Mesendoderm (in vitro differentiated cells): ENCODE results near the gene PRAMEF33. TPM values are rescaled to one million over a fixed set of nuclear protein-coding genes. Genes with fewer than 3 reads are reported as not detected.
"Not testable (repeated sequence)": the region's sequence is repeated elsewhere in the genome, so short reads cannot be mapped to it uniquely, and the experiment has no call there.

Source experiments
- DNase-seq: peaks from one replicate; pipeline ENCODE4 v3.0.0; 2013
- H2AK5ac ChIP-seq: 2 replicates; pipeline ENCODE4 v1.6.1; 2013; ENCODE audit warnings: low read length, inconsistent platforms
- H2BK120ac ChIP-seq: 2 replicates; pipeline ENCODE4 v1.6.1; 2013; ENCODE audit warnings: low read depth, mild to moderate bottlenecking, low read length, moderate library complexity, mixed read lengths
- H2BK15ac ChIP-seq: replicated peaks from 2 replicates; pipeline ENCODE4 v1.6.1; 2013; ENCODE audit warnings: low read depth, mild to moderate bottlenecking, moderate library complexity
- H2BK5ac ChIP-seq: 2 replicates; pipeline ENCODE4 v1.6.1; 2013; ENCODE audit warnings: low read length, inconsistent platforms
- H3K18ac ChIP-seq: 2 replicates; pipeline ENCODE4 v1.6.1; 2013; ENCODE audit warnings: mild to moderate bottlenecking, low read length, mixed read lengths
- H3K23ac ChIP-seq: one replicate; pipeline ENCODE4 v1.6.1; 2013; ENCODE audit warnings: low read length
- H3K27ac ChIP-seq: 2 replicates; pipeline ENCODE4 v1.5.1; 2013; ENCODE audit warnings: low read depth, mild to moderate bottlenecking, inconsistent platforms, low read length, moderate library complexity
- H3K27me3 ChIP-seq: 2 replicates; pipeline ENCODE4 v1.6.1; 2013; ENCODE audit warnings: low read length, control low read depth, mild to moderate bottlenecking, inconsistent platforms; ENCODE audit not compliant: insufficient read depth, poor library complexity
- H3K36me3 ChIP-seq: 2 replicates; pipeline ENCODE4 v1.6.1; 2013; ENCODE audit warnings: low read length, inconsistent platforms; ENCODE audit not compliant: control insufficient read depth, insufficient read depth
- H3K4ac ChIP-seq: one replicate; pipeline ENCODE4 v1.6.1; 2013; ENCODE audit warnings: low read depth, mild to moderate bottlenecking, low read length, moderate library complexity
- H3K4me1 ChIP-seq: 2 replicates; pipeline ENCODE4 v1.6.1; 2013; ENCODE audit warnings: low read depth, low read length, inconsistent platforms; ENCODE audit not compliant: control insufficient read depth
- H3K4me2 ChIP-seq: 2 replicates; pipeline ENCODE4 v1.6.1; 2013; ENCODE audit warnings: low read length
- H3K4me3 ChIP-seq: 2 replicates; pipeline ENCODE4 v1.5.1; 2013; ENCODE audit warnings: mild to moderate bottlenecking, low read length
- H3K56ac ChIP-seq: one replicate; pipeline ENCODE4 v1.6.1; 2013; ENCODE audit warnings: low read length
- H3K79me1 ChIP-seq: 2 replicates; pipeline ENCODE4 v1.6.1; 2013; ENCODE audit warnings: low read length, inconsistent platforms
- H3K79me2 ChIP-seq: 2 replicates; pipeline ENCODE4 v1.6.1; 2013; ENCODE audit warnings: mild to moderate bottlenecking, low read length; ENCODE audit not compliant: control insufficient read depth, insufficient read depth
- H3K9ac ChIP-seq: 2 replicates; pipeline ENCODE4 v1.6.1; 2013; ENCODE audit warnings: low read length, inconsistent platforms
- H4K5ac ChIP-seq: one replicate; pipeline ENCODE4 v1.6.1; 2013; ENCODE audit warnings: low read length
- H4K8ac ChIP-seq: one replicate; pipeline ENCODE4 v1.6.1; 2013; ENCODE audit warnings: low read depth, mild to moderate bottlenecking, control low read depth, low read length, moderate library complexity
- WGBS: extraction: QIAGEN DNeasy Blood & Tissue Kit; methylation state at CpG from one replicate; pipeline ENCODE4 v1.1.7; 2013; ENCODE audit warnings: low lambda C conversion rate, missing lambda C conversion rate; ENCODE audit not compliant: insufficient coverage; ENCODE audit errors: extremely low coverage; 5-methylcytosine and 5-hydroxymethylcytosine counted together
- polyA plus RNA-seq, 2 experiments: library from polyadenylated mRNA; stranded (reverse); fragments of 200-250 nt; gene quantifications; one replicate each; pipeline ENCODE4 v1.2.3, GENCODE V29; 2013

Gene PRAMEF33
- not detected for polyA plus RNA-seq (2013, experiment 1 of 2)
- polyA plus RNA-seq (2013, experiment 2 of 2), result not detected

GRCh38 chr1:13303239-13303638 lies at the start of gene PRAMEF33:
Gene PRAMEF33, plus strand, starts transcription at chr1:13303539. Its CDS starts 2,416 bp downstream, at chr1:13305955.
- H3K18ac ChIP-seq, H3K4me3 ChIP-seq, H3K36me3 ChIP-seq, H3K27ac ChIP-seq, H3K79me1 ChIP-seq, H3K27me3 ChIP-seq, H3K23ac ChIP-seq, H3K4ac ChIP-seq, DNase-seq, H2BK15ac ChIP-seq, H3K4me2 ChIP-seq, H2BK5ac ChIP-seq, H2AK5ac ChIP-seq, H3K9ac ChIP-seq, H3K79me2 ChIP-seq, H4K5ac ChIP-seq, H2BK120ac ChIP-seq, H4K8ac ChIP-seq, H3K4me1 ChIP-seq, H3K56ac ChIP-seq: not testable (repeated sequence)
- no CpG with 5 or more reads among the region's 1 CpG for WGBS

DNA sequence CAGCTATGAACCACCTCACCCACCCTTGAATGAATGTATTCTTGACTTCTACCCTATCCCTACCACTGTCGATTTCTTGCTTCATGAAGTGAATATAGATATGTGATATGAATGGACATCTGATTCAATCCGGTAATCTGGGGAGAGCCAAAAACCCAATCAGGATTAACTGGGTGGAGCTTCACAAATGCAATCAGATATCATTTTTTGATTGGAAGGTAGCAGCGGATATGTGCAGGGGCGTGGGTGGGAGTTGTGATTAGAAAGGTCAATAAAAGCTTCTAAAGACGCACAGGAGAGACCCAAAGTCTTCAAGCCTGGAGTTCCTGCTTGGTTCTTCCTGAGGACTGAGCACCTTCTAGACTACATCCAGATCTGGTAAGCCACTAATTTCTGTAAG lies 49.4 kb upstream of the PRAMEF33 start, which contains the start of gene PRAMEF5:
TSS of gene PRAMEF5 (plus strand) at position 301 of the 400 bp plus-strand sequence. CDS start 5,071 bp downstream, outside the sequence.
- DNase-seq, H3K4me1 ChIP-seq, H3K27me3 ChIP-seq, H3K79me1 ChIP-seq, H2AK5ac ChIP-seq, H4K5ac ChIP-seq, H3K23ac ChIP-seq, H3K9ac ChIP-seq, H2BK15ac ChIP-seq, H3K36me3 ChIP-seq, H3K18ac ChIP-seq, H4K8ac ChIP-seq, H3K56ac ChIP-seq, H3K4ac ChIP-seq, H2BK120ac ChIP-seq, H3K4me2 ChIP-seq, H3K79me2 ChIP-seq, H3K27ac ChIP-seq, H3K4me3 ChIP-seq, H2BK5ac ChIP-seq: not testable (repeated sequence)
- WGBS, result no CpG with 5 or more reads among the region's 5 CpGs

DNA sequence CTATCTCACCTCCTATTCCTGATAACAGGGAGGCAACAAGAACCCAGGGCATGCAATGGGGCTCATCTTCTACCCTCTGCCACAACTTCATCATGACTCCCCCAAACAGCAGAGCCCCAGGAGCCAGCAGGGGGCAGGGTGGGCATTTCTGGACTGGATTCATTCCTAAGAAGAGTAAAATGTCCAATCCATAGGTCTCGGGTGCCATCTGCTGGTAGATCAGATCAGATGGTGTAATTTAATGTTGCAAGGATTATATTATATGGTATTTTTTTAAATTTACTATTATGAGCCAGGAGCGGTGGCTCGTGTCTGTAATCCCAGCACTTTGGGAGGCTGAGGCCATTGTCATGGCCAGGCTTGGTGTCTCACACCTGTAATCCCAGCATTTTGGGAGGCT lies 38.2 kb upstream of the PRAMEF33 start:
- H2BK15ac ChIP-seq, H3K4ac ChIP-seq, H2BK5ac ChIP-seq, H4K5ac ChIP-seq, H3K9ac ChIP-seq, H3K56ac ChIP-seq, H3K18ac ChIP-seq, H2AK5ac ChIP-seq, H3K79me2 ChIP-seq, H3K4me2 ChIP-seq, H3K27ac ChIP-seq, H4K8ac ChIP-seq, H3K4me1 ChIP-seq, H3K36me3 ChIP-seq, H3K23ac ChIP-seq, H2BK120ac ChIP-seq, H3K79me1 ChIP-seq, DNase-seq, H3K27me3 ChIP-seq, H3K4me3 ChIP-seq: not testable (repeated sequence)
- WGBS, result no CpG with 5 or more reads among the region's 3 CpGs

- not testable (repeated sequence) for H3K36me3 ChIP-seq, H4K8ac ChIP-seq, H3K27me3 ChIP-seq, H2BK5ac ChIP-seq, H2BK15ac ChIP-seq, H2BK120ac ChIP-seq, DNase-seq, H3K4me1 ChIP-seq, H3K56ac ChIP-seq, H3K9ac ChIP-seq, H4K5ac ChIP-seq, H2AK5ac ChIP-seq, H3K18ac ChIP-seq, H3K4me3 ChIP-seq, H3K4me2 ChIP-seq, H3K79me1 ChIP-seq, H3K23ac ChIP-seq, H3K27ac ChIP-seq, H3K79me2 ChIP-seq, H3K4ac ChIP-seq
- no CpG with 5 or more reads among the region's 6 CpGs for WGBS
Measured at GRCh38 chr1:13277016-13277415, 26.3 kb upstream of the PRAMEF33 start.

GRCh38 chr1:13279617-13280016 lies 23.7 kb upstream of the PRAMEF33 start:
- not testable (repeated sequence) for H3K9ac ChIP-seq, H3K36me3 ChIP-seq, H3K27ac ChIP-seq, H2AK5ac ChIP-seq, DNase-seq, H3K4me1 ChIP-seq, H4K8ac ChIP-seq, H3K79me2 ChIP-seq, H4K5ac ChIP-seq, H3K4me2 ChIP-seq, H3K4me3 ChIP-seq, H3K56ac ChIP-seq, H3K79me1 ChIP-seq, H3K23ac ChIP-seq, H2BK5ac ChIP-seq, H2BK15ac ChIP-seq, H3K4ac ChIP-seq, H3K18ac ChIP-seq, H2BK120ac ChIP-seq, H3K27me3 ChIP-seq
- WGBS, result no CpG with 5 or more reads among the region's 3 CpGs

GRCh38 chr1:13285037-13285436 lies 18.3 kb upstream of the PRAMEF33 start, which contains the start of gene PRAMEF8:
Gene PRAMEF8, minus strand, starts transcription at chr1:13285137. Its CDS starts 1,046 bp downstream, at chr1:13284091.
- not testable (repeated sequence) for H2AK5ac ChIP-seq, H3K36me3 ChIP-seq, H3K18ac ChIP-seq, H3K9ac ChIP-seq, H2BK120ac ChIP-seq, DNase-seq, H3K56ac ChIP-seq, H3K4me1 ChIP-seq, H4K8ac ChIP-seq, H2BK5ac ChIP-seq, H3K4me2 ChIP-seq, H3K4me3 ChIP-seq, H3K27ac ChIP-seq, H2BK15ac ChIP-seq, H3K79me1 ChIP-seq, H3K23ac ChIP-seq, H3K79me2 ChIP-seq, H4K5ac ChIP-seq, H3K4ac ChIP-seq, H3K27me3 ChIP-seq
- no CpG with 5 or more reads among the region's 1 CpG for WGBS
